SK-N-SH (cell line): ENCODE data around the gene DNAH14. TPM values are rescaled to one million over a fixed set of nuclear protein-coding genes. Genes with fewer than 3 reads are reported as not detected.

ENCODE experiments used
- CTCF ChIA-PET: fragments of 300-600, 350-600 bp; formaldehyde crosslinking; extraction: SDS; loops from one replicate; lab custom pipeline; 2021; lab: Yijun Ruan, JAX
- POLR2A ChIA-PET: fragments of 350-600 bp; sonication (Branson Sonifier 250); formaldehyde crosslinking; extraction: SDS; loops from one replicate; lab custom pipeline; 2020; ENCODE audit warnings: antibody characterized with exemption, inconsistent platforms; lab: Yijun Ruan, JAX
- DNase-seq: peaks from one replicate; pipeline ENCODE4 v3.0.0; 2012
- H2AFZ ChIP-seq: fragments of 200-600 bp; sonication (generic); 2 replicates; pipeline ENCODE4 v1.8.1; 2016; ENCODE audit warnings: antibody characterized with exemption, mild to moderate bottlenecking, low read depth
- H3F3A ChIP-seq: fragments of 200-600 bp; sonication (generic); replicated peaks from 2 replicates; pipeline ENCODE3; 2016; ENCODE audit warnings: antibody characterized with exemption, mild to moderate bottlenecking; ENCODE audit not compliant: insufficient read depth
- H3K27ac ChIP-seq, 2 experiments: fragments of 200-500 bp in 1 of 2; fragments of 200-600 bp in 1 of 2; sonication (Bioruptor generic) in 1 of 2; sonication (generic), shearing (Covaris generic) in 1 of 2; 2 replicates each; pipeline versions ENCODE4 v1.5.1 to v1.6.1; 2014 to 2016; ENCODE audit warnings: low read depth in 2 of 2, inconsistent platforms in 1 of 2, low read length in 1 of 2, mild to moderate bottlenecking in 1 of 2, mixed read lengths in 1 of 2
- H3K27me3 ChIP-seq: fragments of 200-600 bp; sonication (generic), shearing (Covaris generic); 2 replicates; pipeline ENCODE4 v1.6.1; 2016; ENCODE audit warnings: mixed run types; ENCODE audit not compliant: insufficient read depth
- H3K36me3 ChIP-seq, 2 experiments: fragments of 200-500 bp in 1 of 2; fragments of 200-600 bp in 1 of 2; sonication (Bioruptor generic) in 1 of 2; sonication (generic) in 1 of 2; replicated peaks in 1 of 2; 2 replicates each; pipeline versions ENCODE3 to v1.5.1; 2014 to 2016; ENCODE audit warnings: low read length in 1 of 2, mild to moderate bottlenecking in 1 of 2; ENCODE audit not compliant: insufficient read depth in 2 of 2, control insufficient read depth in 1 of 2
- H3K4me1 ChIP-seq, 2 experiments: fragments of 200-500 bp in 1 of 2; fragments of 200-600 bp in 1 of 2; sonication (Bioruptor generic) in 1 of 2; sonication (generic), shearing (Covaris generic) in 1 of 2; 2 replicates each; pipeline versions ENCODE4 v1.5.1 to v1.6.1; 2014 to 2016; ENCODE audit warnings: low read depth in 1 of 2, low read length in 1 of 2, mixed run types in 1 of 2; ENCODE audit not compliant: insufficient read depth in 2 of 2, control insufficient read depth in 1 of 2
- H3K4me2 ChIP-seq: fragments of 200-600 bp; sonication (generic), shearing (Covaris generic); 2 replicates; pipeline ENCODE4 v1.6.1; 2017; ENCODE audit warnings: mixed run types
- H3K4me3 ChIP-seq, 2 experiments: fragments of 200-500 bp in 1 of 2; fragments of 200-600 bp in 1 of 2; sonication (Bioruptor generic) in 1 of 2; sonication (generic), shearing (Covaris generic) in 1 of 2; 2 replicates each; pipeline versions ENCODE4 v1.5.1 to v1.8.1; 2014 to 2016; ENCODE audit warnings: low read depth in 2 of 2, inconsistent platforms in 1 of 2, low read length in 1 of 2, mild to moderate bottlenecking in 1 of 2, mixed read lengths in 1 of 2, moderate library complexity in 1 of 2
- H3K79me2 ChIP-seq: fragments of 200-600 bp; sonication (generic); 2 replicates; pipeline ENCODE4 v1.8.1; 2017; ENCODE audit warnings: mild to moderate bottlenecking; ENCODE audit not compliant: insufficient read depth
- H3K9ac ChIP-seq: fragments of 200-600 bp; sonication (generic); 2 replicates; pipeline ENCODE4 v1.6.1; 2017; ENCODE audit warnings: mixed run types
- H3K9me2 ChIP-seq: fragments of 200-600 bp; sonication (generic); 2 replicates; pipeline ENCODE4 v1.6.1; 2017; ENCODE audit warnings: mixed run types
- H3K9me3 ChIP-seq: fragments of 200-600 bp; sonication (generic); 2 replicates; pipeline ENCODE4 v1.6.1; 2017; ENCODE audit warnings: mixed run types, mild to moderate bottlenecking, moderate library complexity
- H4K20me1 ChIP-seq: fragments of 200-600 bp; sonication (generic); 2 replicates; pipeline ENCODE4 v1.6.1; 2017; ENCODE audit warnings: mild to moderate bottlenecking, mixed run types; ENCODE audit not compliant: insufficient read depth
- CHD2 ChIP-seq: fragments of 150-350 bp; IDR thresholded peaks from 2 replicates; pipeline ENCODE4 v1.6.1; 2018; ENCODE audit warnings: low read length; ENCODE audit not compliant: partially characterized antibody
- FOSL2 ChIP-seq: IDR thresholded peaks from 2 replicates; pipeline ENCODE4 v1.4.0; 2012; ENCODE audit warnings: low read depth, mild to moderate bottlenecking, moderate library complexity, borderline replicate concordance
- IRF3 ChIP-seq: fragments of 150-350 bp; IDR thresholded peaks from 2 replicates; pipeline ENCODE4 v1.6.1; 2016; ENCODE audit warnings: mild to moderate bottlenecking, low read depth, low read length
- JUND ChIP-seq: IDR thresholded peaks from 2 replicates; pipeline ENCODE4 v1.4.0; 2012
- MAX ChIP-seq: IDR thresholded peaks from 2 replicates; pipeline ENCODE4 v1.4.0; 2012; ENCODE audit warnings: low read depth
- NFIC ChIP-seq: IDR thresholded peaks from 2 replicates; pipeline ENCODE4 v1.4.0; 2012; ENCODE audit warnings: borderline replicate concordance
- SIN3A ChIP-seq: IDR thresholded peaks from 2 replicates; pipeline ENCODE4 v1.6.1; 2012; ENCODE audit warnings: low read depth, mild to moderate bottlenecking, low read length, moderate library complexity, borderline replicate concordance
- TCF12 ChIP-seq: IDR thresholded peaks from 2 replicates; pipeline ENCODE4 v1.4.0; 2012
- TEAD4 ChIP-seq: IDR thresholded peaks from 2 replicates; pipeline ENCODE4 v1.4.0; 2012; ENCODE audit warnings: mild to moderate bottlenecking, borderline replicate concordance; ENCODE audit not compliant: insufficient read depth
- ZBTB33 ChIP-seq: IDR thresholded peaks from 2 replicates; pipeline ENCODE4 v1.4.0; 2012; ENCODE audit warnings: low read depth, borderline replicate concordance
- WGBS: methylation state at CpG from one replicate; pipeline ENCODE4 v1.1.6; 2017; ENCODE audit warnings: low lambda C conversion rate; 5-methylcytosine and 5-hydroxymethylcytosine counted together
- polyA plus RNA-seq, 3 experiments: library from polyadenylated mRNA; depleted of rRNA; stranded (reverse); fragments of >200 nt; gene quantifications; 2 replicates each; pipeline ENCODE4 v1.2.3, GENCODE V29; 2012
- TF ChIP-seq, protein P1 (sequence below): IDR thresholded peaks from 2 replicates; pipeline ENCODE4 v1.6.1; 2012; ENCODE audit warnings: mild to moderate bottlenecking, low read depth, low read length, moderate library complexity

Gene DNAH14
- polyA plus RNA-seq, 1 of the 3 experiments (the other 2 are of a cell fraction), result 8.0 TPM

DNA sequence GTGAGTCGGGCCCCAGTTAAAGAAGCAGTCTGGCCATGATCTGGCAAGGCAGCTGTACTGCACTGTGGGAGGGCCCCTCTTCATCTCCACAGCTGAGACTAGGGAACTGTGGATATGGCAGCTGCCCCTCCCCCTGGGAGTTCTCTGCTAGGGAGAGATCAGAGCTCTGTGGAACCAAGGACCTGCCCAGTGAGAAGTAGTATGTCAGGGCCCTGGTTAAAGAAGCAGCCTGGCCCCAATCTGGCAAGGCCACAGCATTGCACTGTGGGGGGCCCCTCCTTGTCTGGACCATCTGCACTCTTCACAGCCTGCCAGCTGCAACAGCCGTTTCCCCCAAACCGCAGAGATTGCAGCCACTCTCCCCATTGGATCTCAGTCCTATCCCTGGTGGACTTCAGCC, 208.5 kb downstream of the DNAH14 start:
- Histone ChIP-seq H3K4me3 (no peak overlapping the region), H3K9me3 (no peaks in the 10 kb centered on the region), H3K9me2 (no peaks in the 10 kb centered on the region), H3K27me3 (no peaks in the 10 kb centered on the region), H3K9ac (no peak overlapping the region), H4K20me1 (no peaks in the 10 kb centered on the region), H3F3A (no peaks in the 10 kb centered on the region), H3K79me2 (no peaks in the 10 kb centered on the region), H3K4me1 (no peaks in the 10 kb centered on the region), H3K27ac (no peak overlapping the region), H3K4me2 (no peak overlapping the region), H2AFZ (no peak overlapping the region), H3K36me3 (no peaks in the 10 kb centered on the region)
- ChIA-PET POLR2A (no interaction called here), CTCF (no interaction called here)
- no peak for DNase-seq
- TF ChIP-seq CHD2, result no peak
- TF ChIP-seq, protein P1, sequence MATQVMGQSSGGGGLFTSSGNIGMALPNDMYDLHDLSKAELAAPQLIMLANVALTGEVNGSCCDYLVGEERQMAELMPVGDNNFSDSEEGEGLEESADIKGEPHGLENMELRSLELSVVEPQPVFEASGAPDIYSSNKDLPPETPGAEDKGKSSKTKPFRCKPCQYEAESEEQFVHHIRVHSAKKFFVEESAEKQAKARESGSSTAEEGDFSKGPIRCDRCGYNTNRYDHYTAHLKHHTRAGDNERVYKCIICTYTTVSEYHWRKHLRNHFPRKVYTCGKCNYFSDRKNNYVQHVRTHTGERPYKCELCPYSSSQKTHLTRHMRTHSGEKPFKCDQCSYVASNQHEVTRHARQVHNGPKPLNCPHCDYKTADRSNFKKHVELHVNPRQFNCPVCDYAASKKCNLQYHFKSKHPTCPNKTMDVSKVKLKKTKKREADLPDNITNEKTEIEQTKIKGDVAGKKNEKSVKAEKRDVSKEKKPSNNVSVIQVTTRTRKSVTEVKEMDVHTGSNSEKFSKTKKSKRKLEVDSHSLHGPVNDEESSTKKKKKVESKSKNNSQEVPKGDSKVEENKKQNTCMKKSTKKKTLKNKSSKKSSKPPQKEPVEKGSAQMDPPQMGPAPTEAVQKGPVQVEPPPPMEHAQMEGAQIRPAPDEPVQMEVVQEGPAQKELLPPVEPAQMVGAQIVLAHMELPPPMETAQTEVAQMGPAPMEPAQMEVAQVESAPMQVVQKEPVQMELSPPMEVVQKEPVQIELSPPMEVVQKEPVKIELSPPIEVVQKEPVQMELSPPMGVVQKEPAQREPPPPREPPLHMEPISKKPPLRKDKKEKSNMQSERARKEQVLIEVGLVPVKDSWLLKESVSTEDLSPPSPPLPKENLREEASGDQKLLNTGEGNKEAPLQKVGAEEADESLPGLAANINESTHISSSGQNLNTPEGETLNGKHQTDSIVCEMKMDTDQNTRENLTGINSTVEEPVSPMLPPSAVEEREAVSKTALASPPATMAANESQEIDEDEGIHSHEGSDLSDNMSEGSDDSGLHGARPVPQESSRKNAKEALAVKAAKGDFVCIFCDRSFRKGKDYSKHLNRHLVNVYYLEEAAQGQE, result no peak
- TF ChIP-seq TEAD4, result no peak
- TF ChIP-seq NFIC, result no peak
- TF ChIP-seq MAX, result no peak
- TF ChIP-seq TCF12, result no peak
- TF ChIP-seq IRF3, result no peak
- 100% methylated on average over 1 of the region's 3 CpGs for WGBS

GRCh38 chr1:225143001-225143400, 213.5 kb downstream of the DNAH14 start:
- no peak overlapping the region for H3K27ac ChIP-seq
- DNase-seq, result no peak
- H3K4me3 ChIP-seq, result no peak overlapping the region
- no peaks in the 10 kb centered on the region for H3F3A ChIP-seq
- no peaks in the 10 kb centered on the region for H4K20me1 ChIP-seq
- no peaks in the 10 kb centered on the region for H3K27me3 ChIP-seq
- H3K9me3 ChIP-seq, result no peaks in the 10 kb centered on the region
- no peak for TF ChIP-seq FOSL2
- no peak for TF ChIP-seq NFIC
- TF ChIP-seq ZBTB33, result no peak
- no peak for TF ChIP-seq SIN3A
- TF ChIP-seq JUND, result no peak
- no peaks in the 10 kb centered on the region for H3K79me2 ChIP-seq
- no peaks in the 10 kb centered on the region; a peak in 1 of 4 replicates for H3K4me1 ChIP-seq
- CTCF ChIA-PET, result no interaction called here
- no peak overlapping the region for H3K4me2 ChIP-seq
- H3K9me2 ChIP-seq, result no peaks in the 10 kb centered on the region
- H3K36me3 ChIP-seq, result no peaks in the 10 kb centered on the region
- no peak overlapping the region for H3K9ac ChIP-seq
- no peak overlapping the region for H2AFZ ChIP-seq
- POLR2A ChIA-PET, result no interaction called here
